B cell (primary cell): ENCODE data around the gene CALD1.

ENCODE experiments used
- EZH2 ChIP-seq: IDR thresholded peaks from 2 replicates; pipeline ENCODE4 v1.6.1; 2012; ENCODE audit warnings: borderline replicate concordance, low read depth, mild to moderate bottlenecking, moderate library complexity, low read length; ENCODE audit not compliant: insufficient read depth, poor library complexity, severe bottlenecking
- TF ChIP-seq, protein P1 (sequence below): fragments of 200-600 bp; IDR thresholded peaks from one replicate; pipeline ENCODE4 v1.8.0; 2022; ENCODE audit warnings: antibody characterized with exemption, mild to moderate bottlenecking

DNA sequence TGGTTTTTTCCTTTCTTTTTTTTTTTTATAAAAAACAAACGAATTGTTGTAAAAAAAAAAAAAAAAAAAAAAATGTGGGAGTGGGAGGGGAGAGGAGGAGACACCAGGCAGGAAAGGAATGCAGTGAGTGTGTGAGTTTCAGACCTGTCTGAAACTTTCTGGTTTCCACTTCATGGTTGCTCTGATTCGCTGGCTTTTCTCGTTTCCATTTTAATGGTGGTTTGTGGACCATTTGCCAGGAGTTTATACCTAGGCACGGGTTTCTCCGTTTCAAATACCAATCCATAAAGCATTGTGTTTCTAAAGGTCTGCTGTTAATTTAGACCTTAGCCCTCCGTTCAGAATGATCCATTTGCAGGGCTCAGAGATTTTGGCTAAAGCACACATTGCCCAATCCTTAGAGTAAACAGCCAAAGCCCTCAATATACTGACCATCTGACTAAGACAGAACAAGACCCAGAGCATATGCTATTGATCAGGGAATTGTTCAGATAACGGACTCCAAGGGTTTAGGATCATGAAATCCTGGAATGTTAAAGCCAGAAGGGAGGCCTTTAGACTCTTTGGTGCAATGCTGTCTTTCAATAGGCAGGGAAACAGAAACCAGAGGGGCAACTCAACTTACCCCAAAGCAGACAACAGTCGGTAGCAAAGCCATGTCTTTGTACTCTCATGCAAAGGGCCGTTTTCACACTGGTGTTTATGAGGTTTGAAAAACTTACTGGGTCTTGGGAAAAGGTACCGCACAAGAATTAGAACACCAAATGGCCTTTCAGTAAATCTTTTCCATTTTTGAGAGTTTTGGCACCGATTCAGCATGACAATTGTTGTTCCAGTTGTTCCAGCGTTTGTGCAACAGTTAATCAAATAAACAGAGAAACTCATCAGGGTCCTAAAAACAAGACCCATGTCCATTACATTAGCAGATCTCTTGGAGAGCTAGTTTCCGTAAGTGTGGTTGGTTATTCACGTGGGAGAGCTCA, 112.6 kb downstream of the CALD1 start:
- TF ChIP-seq EZH2, result no peak
- TF ChIP-seq, protein P1, sequence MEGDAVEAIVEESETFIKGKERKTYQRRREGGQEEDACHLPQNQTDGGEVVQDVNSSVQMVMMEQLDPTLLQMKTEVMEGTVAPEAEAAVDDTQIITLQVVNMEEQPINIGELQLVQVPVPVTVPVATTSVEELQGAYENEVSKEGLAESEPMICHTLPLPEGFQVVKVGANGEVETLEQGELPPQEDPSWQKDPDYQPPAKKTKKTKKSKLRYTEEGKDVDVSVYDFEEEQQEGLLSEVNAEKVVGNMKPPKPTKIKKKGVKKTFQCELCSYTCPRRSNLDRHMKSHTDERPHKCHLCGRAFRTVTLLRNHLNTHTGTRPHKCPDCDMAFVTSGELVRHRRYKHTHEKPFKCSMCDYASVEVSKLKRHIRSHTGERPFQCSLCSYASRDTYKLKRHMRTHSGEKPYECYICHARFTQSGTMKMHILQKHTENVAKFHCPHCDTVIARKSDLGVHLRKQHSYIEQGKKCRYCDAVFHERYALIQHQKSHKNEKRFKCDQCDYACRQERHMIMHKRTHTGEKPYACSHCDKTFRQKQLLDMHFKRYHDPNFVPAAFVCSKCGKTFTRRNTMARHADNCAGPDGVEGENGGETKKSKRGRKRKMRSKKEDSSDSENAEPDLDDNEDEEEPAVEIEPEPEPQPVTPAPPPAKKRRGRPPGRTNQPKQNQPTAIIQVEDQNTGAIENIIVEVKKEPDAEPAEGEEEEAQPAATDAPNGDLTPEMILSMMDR, result no peak
